ENCODE data around the gene DGKH.
"Not testable (repeated sequence)": the region's sequence is repeated elsewhere in the genome, so short reads cannot be mapped to it uniquely, and the experiment has no call there.

Gene DGKH

DNA sequence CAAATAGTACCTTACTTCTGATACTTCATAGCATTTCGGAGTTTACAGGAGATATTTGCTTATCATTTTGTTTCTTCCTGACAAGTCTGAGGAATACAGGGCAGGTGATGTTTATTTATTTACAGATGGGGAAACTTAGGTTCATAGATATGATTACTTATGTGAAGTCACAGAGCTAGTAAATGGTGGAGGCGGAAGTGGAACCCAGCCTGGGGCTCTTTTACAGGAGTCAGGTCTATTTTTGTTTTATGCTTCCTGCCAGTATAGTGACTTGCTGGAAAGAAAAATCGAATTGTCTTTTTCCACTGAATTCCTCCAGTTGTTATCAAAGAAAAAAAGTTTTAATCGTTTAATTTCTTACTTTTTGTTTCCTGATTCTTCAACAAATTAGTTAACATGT lies 66.5 kb downstream of the DGKH start:
- no peak for DNase-seq

DNA sequence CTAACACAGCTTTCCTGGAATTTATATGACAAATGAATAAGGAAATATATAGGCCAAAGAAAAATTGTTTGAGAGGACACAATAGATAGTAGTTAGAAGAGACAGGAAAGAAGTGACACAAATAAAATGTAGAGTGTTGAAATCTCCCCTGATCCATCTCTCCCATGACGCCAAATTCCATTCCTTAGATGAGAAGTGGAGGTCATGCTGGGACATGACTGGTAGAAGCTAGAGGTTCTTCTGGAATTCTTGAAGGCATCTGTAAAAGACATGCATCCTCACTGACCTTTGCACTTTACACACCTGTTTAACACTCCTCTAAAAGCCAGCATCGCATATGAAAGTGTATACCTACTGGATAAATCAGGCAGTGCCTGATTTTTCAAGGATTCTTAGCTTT lies 67.8 kb downstream of the DGKH start:
- DNase-seq: no peak

DNA sequence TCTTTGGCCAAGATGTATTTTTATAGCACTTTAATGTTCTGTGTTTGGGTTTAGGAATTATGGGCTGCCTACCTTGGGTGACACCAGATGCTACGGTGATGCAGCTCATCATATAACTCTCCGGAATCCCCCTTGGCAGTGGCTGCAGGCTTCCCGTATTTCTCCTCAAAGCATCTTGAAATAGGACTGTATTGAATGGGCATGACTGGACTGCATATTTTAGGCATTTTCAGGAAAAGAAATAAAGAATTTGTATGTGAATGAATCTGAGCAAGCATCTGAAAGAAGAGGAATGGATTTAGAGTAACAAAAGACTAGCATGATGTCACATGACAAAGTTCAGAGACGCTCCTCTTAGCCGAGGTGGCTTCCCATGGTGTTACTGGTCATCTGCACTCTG lies 70.6 kb downstream of the DGKH start:
- DNase-seq: no peak

DNA sequence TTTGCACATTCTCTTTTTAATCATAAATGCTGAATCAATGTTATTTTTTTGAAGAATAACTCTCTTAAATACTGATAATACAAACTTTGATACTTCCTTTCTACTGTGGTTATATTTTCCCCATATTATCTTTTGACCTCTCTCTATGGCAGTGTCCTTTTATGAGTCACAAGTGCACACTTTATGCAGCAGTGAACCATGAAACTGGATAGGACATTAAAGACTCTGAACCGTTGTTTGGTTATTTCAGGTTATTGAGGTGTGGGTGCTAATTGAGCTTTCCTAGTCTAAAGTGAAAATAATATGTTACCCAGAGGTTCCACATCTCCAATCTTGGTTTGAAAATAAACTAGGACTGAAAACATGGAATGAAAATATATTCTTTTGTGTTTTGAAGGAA lies 71.4 kb downstream of the DGKH start:
- DNase-seq: no peak

DNA sequence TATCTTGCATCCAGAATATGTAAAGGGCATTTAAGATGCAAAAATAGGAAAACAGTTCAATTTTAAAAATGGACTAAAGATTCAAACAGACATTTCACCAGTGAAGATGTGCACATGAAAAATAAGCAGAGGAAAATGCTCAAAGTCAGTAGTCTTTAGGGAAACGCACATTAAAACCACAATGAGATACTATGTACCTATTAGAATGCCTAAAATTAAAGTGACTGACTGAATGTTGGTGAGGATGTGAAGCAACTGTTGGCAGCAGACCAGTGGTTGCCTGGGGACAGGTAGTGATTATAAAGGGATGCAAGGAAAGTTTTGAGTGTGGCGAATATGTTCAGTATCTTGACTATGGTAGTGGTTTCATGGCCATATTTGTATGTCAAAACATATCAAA lies 75.2 kb downstream of the DGKH start:
- no peak for DNase-seq

DNA sequence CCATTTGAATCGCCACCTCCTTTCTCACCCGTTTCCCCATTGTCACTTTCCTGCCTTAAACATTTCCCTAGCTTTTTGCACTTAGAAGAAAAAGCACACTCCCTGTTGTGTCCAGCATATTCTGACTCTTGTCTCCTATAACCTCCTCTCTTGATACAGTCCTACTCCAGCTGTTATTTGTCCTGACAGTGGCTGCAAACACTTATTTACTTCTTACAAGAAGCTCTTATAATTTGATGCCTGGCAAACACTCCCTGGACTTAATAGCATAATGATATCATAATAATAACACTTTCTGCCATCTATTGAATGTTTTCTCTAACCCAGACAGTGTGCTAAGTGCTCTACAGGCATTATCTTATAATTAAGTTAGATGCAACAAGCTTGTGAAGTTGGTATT lies 76.6 kb downstream of the DGKH start:
- DNase-seq: no peak

DNA sequence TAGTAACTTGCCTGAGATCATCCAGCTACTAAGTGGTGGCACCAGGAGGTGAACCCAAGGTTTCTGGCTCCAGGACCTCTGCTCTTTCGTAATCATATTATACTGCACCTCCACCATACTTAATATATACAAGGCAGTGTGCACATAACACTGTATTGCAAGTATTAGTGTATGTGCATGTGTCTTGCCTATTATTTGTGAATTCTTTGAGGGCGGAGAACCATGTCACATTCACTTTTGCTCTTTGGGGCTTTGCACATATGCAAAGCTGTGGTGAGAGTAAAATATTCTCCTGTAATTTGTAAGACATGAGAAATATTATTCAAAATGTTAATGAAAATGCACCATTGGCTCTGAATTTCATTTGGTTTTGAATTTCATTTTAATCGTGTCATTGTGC lies 78.6 kb downstream of the DGKH start:
- no peak for DNase-seq

DNA sequence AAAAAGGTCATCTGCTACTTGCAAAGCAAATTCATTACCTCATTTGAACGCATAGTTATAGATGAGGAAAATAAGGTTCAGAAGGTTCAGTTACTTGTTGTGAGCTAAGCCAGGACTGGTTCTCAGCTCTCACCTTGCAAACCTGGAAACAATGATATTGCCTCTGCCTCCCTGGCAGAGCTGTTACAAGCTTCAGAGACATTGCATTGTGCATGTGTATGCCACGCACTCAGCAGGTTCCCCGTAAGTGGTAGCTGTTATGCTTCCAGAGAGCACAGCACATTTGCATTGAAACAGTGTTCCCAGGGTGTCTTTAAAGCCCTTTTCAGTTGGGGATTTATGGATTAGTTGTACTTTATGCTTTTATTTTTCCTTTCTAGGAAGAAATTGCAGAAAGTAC lies 80.6 kb downstream of the DGKH start:
- no peak for DNase-seq

DNA sequence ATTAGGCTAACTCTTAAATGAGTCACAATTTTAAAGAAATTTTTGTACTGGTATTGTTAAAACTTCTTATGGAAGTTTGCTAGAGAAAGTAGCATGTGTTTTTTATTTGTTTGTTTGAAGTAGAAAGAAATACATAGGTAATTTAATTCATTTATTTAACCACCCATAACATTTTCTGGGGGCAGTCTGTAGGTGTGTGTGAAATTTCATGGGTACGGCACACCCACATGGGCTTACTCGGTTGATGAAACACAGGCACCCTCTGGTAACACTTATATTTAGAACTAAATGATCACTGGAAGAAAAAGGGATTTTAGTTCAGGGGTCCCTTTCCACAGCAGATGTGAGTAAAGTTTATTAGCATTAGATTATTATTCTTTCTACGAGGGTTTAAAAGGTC lies 88.1 kb downstream of the DGKH start:
- DNase-seq: no peak

DNA sequence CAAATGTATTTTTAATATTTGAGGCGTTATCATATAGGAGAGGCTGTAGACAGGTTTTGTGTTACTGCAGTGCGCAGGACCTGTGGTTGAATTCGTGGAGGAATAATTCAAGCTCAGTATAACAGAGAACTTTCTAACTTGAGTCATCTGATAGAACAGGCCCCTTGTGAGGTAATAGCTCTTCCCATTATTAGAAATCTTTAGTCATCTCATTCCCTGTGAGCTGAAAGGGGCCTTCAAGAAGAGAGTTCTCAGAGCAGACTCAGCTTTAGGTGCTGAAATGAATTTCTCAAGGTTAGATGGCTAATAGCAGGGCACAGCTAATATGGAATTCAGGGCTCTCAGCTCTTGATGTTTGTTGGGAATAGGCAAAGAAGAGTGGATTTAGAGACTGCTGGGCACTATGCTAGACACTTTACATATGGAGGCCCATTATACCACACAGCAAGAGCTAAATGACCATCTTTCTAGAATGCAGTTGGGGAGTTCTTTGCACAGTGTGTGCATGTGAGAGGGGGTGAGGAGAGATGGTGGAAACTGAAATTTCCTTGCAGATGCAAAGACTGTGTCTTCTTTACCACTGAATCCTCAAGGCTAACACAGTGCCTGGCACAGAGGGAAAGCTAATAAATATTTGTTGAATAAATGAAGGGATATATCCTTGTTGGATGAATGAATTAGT lies 89.5 kb downstream of the DGKH start:
- no peak for DNase-seq

DNA sequence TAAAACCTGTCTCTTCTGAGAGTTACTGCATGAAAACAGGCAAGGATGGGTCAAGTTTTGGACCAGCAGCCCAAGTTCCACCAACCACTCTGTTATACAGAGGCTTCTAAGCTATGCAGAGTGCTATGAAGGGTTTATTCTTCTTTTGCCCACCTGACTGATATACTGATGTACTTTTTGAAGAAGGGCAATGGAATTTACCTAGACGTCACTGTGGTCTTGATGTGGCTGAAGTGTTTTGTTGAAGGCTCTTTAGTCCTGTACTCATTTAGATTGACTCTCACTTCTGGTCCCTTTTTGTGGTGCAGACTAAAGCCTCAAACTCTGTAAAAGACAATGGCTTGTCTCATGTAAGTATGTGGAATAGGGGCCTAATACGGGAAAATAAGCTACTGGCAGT lies 92.0 kb downstream of the DGKH start:
- DNase-seq: no peak

DNA sequence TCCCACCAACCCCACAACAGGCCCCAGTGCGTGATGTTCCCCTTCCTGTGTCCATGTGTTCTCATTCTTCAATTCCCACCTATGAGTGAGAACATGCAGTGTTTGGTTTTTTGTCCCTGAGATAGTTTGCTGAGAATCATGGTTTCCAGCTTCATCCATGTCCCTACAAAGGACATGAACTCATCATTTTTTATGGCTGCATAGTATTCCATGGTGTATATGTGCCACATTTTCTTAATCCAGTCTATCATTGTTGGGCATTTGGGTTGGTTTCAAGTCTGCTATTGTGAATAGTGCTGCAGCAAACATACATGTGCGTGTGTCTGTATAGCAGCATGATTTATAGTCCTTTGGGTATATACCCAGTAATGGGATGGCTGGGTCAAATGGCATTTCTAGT lies 92.6 kb downstream of the DGKH start:
- not testable (repeated sequence) for DNase-seq

DNA sequence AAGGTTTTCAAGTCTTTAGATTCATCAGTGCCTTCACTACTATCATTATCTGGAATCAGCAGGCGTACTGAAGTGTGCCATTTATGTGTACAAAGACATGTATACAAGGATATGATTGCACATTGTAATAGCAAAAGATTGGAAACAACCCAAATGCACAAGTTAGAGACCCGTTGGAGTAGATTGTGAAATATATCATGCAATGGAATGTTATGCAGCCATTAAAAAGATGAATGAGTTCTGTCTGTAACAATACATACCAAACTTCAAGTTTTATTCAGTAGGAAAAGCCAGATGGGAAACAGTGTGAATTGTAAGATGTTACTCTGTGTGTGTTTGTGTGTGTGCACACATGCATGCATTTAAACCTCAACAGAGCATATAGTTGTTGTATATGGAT lies 97.9 kb downstream of the DGKH start:
- no peak for DNase-seq

DNA sequence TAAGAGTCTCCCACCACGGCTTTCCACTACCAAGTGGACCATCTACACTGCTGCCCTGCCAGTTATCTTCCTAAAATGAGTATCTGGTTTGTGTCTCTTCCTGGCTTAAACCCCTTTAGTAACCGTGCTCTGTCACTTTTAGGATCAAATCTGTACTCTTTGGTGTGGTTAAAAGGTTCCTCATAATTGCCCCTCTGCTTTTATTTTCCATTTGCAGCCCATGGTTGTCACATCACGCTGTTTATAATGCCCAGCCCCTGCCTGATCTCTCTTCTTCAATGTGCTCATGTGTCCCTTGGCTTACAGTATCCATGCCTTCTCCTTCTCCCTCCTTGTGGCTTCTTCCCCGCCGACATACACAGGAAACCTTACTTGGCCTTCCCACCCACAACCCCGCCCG lies 100.1 kb downstream of the DGKH start:
- no peak for DNase-seq

DNA sequence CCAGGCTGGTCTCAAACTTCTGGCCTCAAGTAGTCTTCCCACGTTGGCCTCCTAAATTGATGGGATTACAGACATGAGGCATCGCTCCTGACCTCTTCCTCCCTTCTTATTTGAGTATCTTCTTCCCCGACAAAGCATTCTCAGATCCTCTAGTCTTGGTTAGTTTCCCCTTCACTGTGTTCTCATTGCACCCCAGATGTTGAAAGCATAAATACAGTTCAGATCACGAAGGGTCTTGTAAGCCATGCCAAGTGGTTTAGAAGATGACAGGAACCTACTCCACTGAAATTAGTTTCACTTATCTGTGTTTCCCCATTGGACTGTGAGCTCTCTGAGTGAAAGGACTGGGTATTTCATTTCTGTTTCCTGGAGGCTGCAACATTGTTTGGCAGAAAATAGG lies 100.7 kb downstream of the DGKH start:
- DNase-seq: no peak

DNA sequence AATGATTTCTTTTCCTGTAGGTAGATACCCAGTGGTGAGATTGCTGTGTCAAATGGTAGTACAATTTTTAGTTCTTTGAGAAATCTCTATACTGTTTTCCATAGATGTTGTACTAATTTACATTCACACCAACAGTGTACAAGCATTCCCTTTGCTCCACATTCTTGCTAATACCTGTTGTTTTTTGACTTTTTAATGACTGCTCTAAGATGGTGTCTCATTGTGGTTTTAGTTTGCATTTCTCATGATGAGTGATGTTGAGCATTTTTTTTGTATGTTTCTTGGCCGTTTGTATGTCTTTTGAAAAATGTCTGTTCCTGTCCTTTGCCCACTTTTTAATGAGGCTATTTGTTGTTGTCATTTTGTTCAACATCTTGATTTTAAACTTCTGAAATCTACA lies 103.3 kb downstream of the DGKH start:
- DNase-seq: no peak

DNA sequence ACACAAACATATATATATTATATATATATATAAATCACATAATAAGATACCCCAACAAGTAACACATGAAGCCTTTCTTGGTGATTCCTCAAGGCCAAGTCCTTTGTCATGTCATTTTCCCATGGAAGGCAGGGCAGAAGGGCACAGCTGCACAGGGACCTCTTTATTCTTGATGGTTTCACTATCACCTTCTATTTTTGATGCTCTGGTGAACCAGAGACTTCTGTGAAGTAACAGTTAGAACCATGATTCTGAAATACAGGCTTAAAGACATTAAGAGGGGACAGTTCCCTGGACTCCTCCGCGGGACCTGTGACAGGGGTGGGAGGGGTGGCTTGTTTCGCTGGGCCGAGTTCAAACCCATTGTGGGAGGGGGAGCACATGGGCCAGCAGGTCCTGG lies 104.0 kb downstream of the DGKH start:
- no peak for DNase-seq

DNA sequence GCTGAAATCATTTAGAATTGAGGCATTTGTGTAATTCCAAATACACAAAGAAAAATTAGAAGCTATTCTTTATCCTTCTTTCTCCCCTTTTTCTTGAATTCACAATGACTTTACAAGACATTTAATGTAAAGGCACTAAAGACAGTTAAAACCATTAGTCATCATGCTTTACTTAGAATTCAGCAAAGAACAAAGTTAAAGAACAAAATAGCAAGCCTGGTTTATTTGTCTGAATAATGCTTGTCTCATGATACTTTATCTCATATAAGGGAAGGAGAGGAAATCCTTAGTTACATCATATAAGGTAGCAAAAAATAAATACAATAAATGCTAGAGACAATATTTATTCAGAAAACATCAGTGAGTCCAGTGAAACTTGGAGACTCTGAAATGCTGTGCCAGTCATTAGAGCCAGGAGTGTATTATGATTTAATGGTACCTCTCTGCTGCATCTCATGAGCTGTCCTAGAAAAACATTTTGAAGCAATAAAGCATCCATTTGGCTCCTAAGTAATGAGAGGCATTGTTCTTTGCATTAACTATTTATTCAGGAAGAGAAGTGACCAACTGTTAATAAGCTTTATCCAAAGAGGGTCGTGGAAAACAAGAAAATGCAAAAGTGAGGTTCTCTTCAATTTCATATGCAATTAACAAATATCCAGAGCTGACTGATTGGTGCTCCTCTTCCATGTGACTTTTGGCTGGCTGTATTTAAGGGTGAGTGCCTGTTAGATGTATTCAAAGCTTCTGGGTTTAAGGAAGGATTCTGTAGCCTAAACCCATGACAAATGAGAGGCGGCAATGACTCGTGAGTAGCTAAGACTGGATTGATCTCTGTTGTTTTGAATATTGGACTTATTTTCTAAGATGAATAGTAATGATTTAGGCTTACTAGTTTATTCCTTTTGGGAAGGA lies 105.0 kb downstream of the DGKH start:
- no peak for DNase-seq

DNA sequence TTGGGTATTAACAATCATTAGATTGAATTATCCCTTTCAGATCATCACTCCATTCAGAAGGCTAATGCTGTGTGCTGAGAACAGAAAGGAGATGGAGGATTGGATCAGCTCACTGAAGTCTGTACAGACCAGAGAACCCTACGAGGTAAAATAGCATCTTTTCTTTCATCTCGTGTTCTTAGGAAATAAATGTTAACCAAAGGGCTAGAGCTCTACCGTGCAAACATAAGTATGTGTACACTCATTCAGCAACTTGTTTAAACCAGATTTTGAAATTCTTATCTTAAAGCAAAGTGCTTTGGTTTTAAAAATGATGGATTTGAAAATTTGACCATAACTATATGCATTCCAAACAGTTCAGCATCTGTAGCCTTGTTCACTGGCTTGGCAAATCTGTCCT lies 106.8 kb downstream of the DGKH start:
- no peak for DNase-seq

DNA sequence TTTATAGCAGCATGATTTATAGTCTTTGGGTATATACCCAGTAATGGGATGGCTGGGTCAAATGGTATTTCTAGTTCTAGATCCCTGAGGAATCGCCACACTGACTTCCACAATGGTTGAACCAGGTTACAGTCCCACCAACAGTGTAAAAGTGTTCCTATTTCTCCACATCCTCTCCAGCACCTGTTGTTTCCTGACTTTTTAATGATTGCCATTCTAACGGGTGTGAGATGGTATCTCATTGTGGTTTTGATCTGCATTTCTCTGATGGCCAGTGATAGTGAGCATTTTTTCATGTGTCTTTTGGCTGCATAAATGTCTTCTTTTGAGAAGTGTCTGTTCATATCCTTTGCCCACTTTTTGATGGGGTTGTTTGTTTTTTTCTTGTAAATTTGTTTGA lies 114.9 kb downstream of the DGKH start:
- not testable (repeated sequence) for DNase-seq

DNA sequence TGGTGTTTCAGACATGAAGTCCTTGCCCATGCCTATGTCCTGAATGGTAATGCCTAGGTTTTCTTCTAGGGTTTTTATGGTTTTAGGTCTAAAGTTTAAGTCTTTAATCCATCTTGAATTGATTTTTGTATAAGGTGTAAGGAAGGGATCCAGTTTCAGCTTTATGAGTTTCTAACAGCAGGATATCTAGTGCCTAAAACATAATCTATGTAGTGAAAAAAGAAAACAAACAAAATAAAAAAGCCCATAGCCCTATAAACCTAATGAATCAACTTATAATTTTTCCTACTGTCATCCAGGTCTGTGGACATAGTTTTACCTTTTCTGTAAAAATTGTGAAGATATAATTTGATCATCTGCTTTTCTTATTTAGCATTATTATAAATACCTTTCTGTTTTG lies 115.5 kb downstream of the DGKH start:
- not testable (repeated sequence) for DNase-seq

DNA sequence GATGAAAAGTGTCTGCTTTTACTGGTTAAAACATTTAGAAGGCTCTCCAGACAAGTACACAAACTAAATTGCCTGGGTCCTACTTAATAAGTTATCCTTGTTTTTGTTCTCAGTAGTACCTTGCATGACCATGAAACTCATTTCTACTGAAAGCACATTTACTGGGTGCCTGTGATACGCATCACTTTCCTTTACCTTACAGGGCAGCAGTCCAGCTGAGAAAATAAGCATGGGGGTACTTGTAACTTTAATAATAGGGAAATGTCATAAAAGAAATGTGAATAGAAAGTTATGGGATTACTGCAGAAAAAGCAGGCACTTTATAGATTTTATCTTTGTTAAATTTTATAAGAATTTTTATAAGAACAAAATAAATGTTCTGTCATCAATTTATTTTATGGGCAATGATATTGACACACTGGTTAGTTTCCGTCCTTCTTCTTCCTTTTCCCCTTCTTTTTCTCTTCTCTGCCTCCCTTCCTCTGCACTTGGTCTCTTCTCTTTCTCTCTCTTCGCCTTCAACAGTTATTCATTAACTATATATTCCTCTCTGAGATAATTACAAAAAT lies 116.2 kb downstream of the DGKH start:
- no peak for DNase-seq

DNA sequence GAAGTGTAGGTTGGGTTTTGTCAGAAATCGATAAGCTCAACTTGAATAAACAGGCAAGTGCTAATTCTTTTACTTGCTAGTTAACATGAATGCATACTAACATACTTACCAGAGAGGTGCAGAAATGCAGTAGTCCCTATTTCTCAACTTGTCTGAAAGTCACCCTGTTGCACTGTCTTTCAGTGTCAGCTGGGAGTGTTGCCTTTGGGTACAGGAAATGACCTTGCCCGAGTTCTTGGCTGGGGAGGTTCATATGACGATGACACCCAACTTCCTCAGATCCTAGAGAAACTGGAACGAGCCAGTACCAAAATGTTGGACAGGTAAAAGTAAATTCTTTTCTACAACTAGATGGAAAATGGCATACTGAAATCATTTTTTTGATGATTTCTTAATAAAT lies 120.0 kb downstream of the DGKH start:
- DNase-seq: no peak

DNA sequence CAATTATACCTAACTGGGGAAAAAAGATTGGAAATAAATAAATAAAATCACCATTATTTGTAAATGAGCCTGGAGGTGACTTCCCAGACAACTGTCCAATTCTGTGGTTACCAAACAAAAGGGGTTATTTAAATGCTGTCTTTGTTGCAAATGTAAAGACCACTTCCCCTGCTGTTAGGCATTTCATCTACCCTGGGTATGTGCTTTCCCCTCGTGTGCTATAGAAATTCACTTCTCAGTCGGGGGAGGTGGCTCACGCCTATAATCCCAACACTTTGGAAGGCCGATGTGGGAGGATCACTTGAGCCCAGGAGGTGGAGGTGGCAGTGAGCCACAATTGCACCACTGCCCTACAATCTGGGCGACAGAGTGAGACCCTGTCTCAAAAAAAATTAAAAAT lies 121.6 kb downstream of the DGKH start:
- DNase-seq: no peak
